OCI-M2 (cell line): Measurements from ENCODE around the gene ZNF230.
A peak's percentile ranks its signal among the peaks of the same experiment; 100 is the strongest.

Experiments
- DNase-seq: peaks from one replicate; lab custom pipeline; 2025; ENCODE audit not compliant: unreplicated experiment; lab: John Stamatoyannopoulos, UW

ZNF230 gene

DNA sequence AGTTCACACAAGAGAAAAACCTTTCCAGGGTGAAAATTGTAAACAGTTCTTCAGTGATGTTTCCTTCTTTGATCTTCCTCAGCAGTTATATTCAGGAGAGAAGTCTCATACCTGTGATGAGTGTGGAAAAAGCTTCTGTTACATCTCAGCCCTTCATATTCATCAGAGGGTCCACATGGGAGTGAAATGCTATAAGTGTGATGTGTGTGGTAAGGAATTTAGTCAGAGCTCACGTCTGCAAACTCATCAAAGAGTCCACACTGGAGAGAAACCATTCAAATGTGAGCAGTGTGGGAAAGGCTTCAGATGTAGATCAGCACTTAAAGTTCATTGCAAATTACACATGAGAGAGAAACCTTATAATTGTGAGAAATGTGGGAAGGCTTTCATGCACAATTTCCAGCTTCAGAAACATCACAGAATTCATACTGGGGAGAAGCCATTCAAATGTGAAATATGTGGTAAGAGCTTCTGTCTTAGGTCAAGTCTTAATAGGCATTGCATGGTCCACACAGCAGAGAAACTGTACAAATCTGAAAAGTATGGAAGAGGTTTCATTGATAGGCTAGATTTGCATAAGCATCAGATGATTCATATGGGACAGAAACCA lies 29.3 kb downstream of the ZNF230 start:
- DNase-seq = no peak

GRCh38 chr19:44042147-44042546 lies 39.4 kb downstream of the ZNF230 start:
- no peak for DNase-seq

GRCh38 chr19:44050740-44051649 lies 48.2 kb downstream of the ZNF230 start:
- DNase-seq = peak; percentile 85

GRCh38 chr19:44051650-44052402 lies 49.1 kb downstream of the ZNF230 start, which contains the start of gene ZNF223:
TSS of gene ZNF223 (plus strand) at chr19:44052036. CDS start at chr19:44055177, 3,141 bp downstream.
- peak; percentile 85 for DNase-seq

DNA sequence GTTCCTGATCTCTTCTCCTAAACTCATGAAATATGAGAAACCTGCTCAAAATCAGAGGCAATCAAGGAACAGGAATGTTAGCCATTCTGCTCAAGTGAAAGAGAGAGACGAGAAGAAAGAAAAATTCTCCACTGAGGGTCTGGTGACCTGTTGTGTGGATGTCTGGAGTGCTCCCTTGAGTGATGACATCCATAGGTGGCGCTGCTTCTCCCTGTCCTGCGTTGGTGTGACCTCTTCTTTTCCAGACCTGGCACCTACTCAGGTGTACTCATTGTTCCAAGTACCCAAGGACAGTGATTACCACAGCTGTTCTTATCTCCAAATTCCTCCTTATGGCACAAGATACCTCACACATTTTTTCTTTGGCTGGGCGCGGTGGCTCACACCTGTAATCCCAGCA lies 53.1 kb downstream of the ZNF230 start:
- DNase-seq = no peak

- no peak for DNase-seq
These were observed 56.5 kb downstream of the ZNF230 start for GRCh38 chr19:44059229-44059628.

DNA sequence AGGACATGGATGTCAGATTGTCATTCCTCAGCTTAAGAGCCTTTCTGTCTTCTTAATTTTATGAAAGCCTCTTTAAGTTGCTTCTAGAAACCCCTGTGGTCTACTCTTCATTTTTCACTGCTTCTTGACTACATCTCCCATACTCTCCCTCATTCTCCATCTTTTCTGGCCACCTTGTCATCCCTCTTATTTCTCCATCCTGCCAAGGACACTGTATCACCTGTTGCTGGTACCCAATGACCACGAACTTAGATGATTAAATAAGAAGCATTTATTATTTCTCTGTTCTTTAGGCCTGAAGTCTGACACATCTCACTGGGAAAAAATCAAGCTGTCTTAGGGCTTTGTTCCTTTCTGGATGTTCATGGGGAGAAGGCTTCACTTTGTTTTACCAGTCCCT lies 58.3 kb downstream of the ZNF230 start:
- DNase-seq = no peak
